PC-3 (cell line): Measurements from ENCODE around the gene ZC3H4. TPM values are rescaled to one million over a fixed set of nuclear protein-coding genes. Genes with fewer than 3 reads are reported as not detected.
A peak's percentile ranks its signal among the peaks of the same experiment; 100 is the strongest.
"Not testable (repeated sequence)": the region's sequence is repeated elsewhere in the genome, so short reads cannot be mapped to it uniquely, and the experiment has no call there.

Experiments used
- ATAC-seq: fragments of 200-7000 bp; cut with Tn5 transposase; 2 replicates; pipeline ENCODE4 v1.9.1; 2020; ENCODE audit warnings: mild to moderate bottlenecking, moderate library complexity
- BruUV-seq: library from RNA; stranded (reverse); fragments of 400-500 nt; replicated peaks from 2 replicates; lab custom pipeline; 2021; lab: Mats Ljungman, UMichigan
- CTCF ChIA-PET: fragments of 300-600 bp; sonication (Branson Sonifier 250); formaldehyde crosslinking; loops from one replicate; lab custom pipeline; 2022; ENCODE audit warnings: antibody characterized with exemption; lab: Charles Lee
- POLR2A ChIA-PET: fragments of 300-600 bp; sonication (Branson Sonifier 250); formaldehyde crosslinking; loops from one replicate; lab custom pipeline; 2022; ENCODE audit warnings: antibody characterized with exemption; ENCODE audit not compliant: unreplicated experiment; lab: Charles Lee
- DNase-seq: peaks from one replicate; pipeline ENCODE4 v3.0.0-alpha.2; 2015
- H2AFZ ChIP-seq: fragments of 300-600 bp; sonication (generic); 2 replicates; pipeline ENCODE4 v1.6.0; 2016; ENCODE audit warnings: antibody characterized with exemption, low read length
- H3F3A ChIP-seq: fragments of 300-600 bp; sonication (generic); one replicate; pipeline ENCODE4 v1.6.0; 2017; ENCODE audit warnings: antibody characterized with exemption, low read length, control low read depth, mild to moderate bottlenecking; ENCODE audit not compliant: unreplicated experiment
- H3K27ac ChIP-seq: fragments of 300-600 bp; sonication (generic); 2 replicates; pipeline ENCODE4 v1.5.1; 2016; ENCODE audit warnings: mild to moderate bottlenecking, low read length
- H3K27me3 ChIP-seq: fragments of 300-600 bp; sonication (generic); 2 replicates; pipeline ENCODE4 v1.6.1; 2016; ENCODE audit warnings: low read length, mixed read lengths
- H3K36me3 ChIP-seq: fragments of 300-600 bp; sonication (generic); 2 replicates; pipeline ENCODE4 v1.6.1; 2016; ENCODE audit warnings: low read depth, mixed run types, low read length, mixed read lengths
- H3K4me1 ChIP-seq: fragments of 300-600 bp; sonication (generic); 2 replicates; pipeline ENCODE4 v1.5.1; 2016; ENCODE audit warnings: low read length; ENCODE audit not compliant: insufficient read depth
- H3K4me2 ChIP-seq: fragments of 300-600 bp; sonication (generic); 2 replicates; pipeline ENCODE4 v1.6.0; 2016; ENCODE audit warnings: low read length
- H3K4me3 ChIP-seq: fragments of 300-600 bp; sonication (generic); 2 replicates; pipeline ENCODE4 v1.5.1; 2016; ENCODE audit warnings: mild to moderate bottlenecking, low read length, mixed read lengths
- H3K79me2 ChIP-seq: fragments of 300-600 bp; sonication (generic); 2 replicates; pipeline ENCODE4 v1.6.1; 2017; ENCODE audit warnings: low read length, mixed read lengths
- H3K9ac ChIP-seq: fragments of 300-600 bp; sonication (generic); 2 replicates; pipeline ENCODE4 v1.6.0; 2016; ENCODE audit warnings: mild to moderate bottlenecking, low read length
- H3K9me2 ChIP-seq: fragments of 300-600 bp; sonication (generic); replicated peaks from 2 replicates; pipeline ENCODE4 v1.6.1; 2016; ENCODE audit warnings: mixed run types, low read length, mixed read lengths
- H3K9me3 ChIP-seq: fragments of 300-600 bp; sonication (generic); 2 replicates; pipeline ENCODE4 v1.6.1; 2016; ENCODE audit warnings: low read length, mixed read lengths
- H4K20me1 ChIP-seq: fragments of 300-600 bp; sonication (generic); 2 replicates; pipeline ENCODE4 v1.6.1; 2016; ENCODE audit warnings: low read length, mixed read lengths
- CTCF ChIP-seq: fragments of 300-600 bp; sonication (generic); conservative IDR thresholded peaks from 2 replicates; pipeline ENCODE4 v1.5.1; 2017; ENCODE audit warnings: antibody characterized with exemption, low read depth, mild to moderate bottlenecking, low read length
- EZH2 ChIP-seq: fragments of 300-600 bp; sonication (generic); IDR thresholded peaks from one replicate; pipeline ENCODE4 v1.6.1; 2017; ENCODE audit warnings: antibody characterized with exemption, mild to moderate bottlenecking, low read length; ENCODE audit not compliant: unreplicated experiment
- EZH2phosphoT487 ChIP-seq: fragments of 300-600 bp; sonication (generic); IDR thresholded peaks from 2 replicates; pipeline ENCODE4 v1.6.1; 2018; ENCODE audit warnings: mild to moderate bottlenecking, antibody characterized with exemption, low read length, borderline replicate concordance
- intact Hi-C: fragments of 100-400 bp; cut with micrococcal nuclease; formaldehyde crosslinking; loops from 2 replicates; pipeline ENCODE4 v1.9.0; 2023
- total RNA-seq: library from RNA; depleted of rRNA; stranded (reverse); fragments of >200 nt; gene quantifications from 2 replicates; pipeline ENCODE4 v1.2.3, GENCODE V29; 2014

The ZC3H4 gene
- total RNA-seq, 1 experiment from 2014 or later, result 13.4 TPM

DNA sequence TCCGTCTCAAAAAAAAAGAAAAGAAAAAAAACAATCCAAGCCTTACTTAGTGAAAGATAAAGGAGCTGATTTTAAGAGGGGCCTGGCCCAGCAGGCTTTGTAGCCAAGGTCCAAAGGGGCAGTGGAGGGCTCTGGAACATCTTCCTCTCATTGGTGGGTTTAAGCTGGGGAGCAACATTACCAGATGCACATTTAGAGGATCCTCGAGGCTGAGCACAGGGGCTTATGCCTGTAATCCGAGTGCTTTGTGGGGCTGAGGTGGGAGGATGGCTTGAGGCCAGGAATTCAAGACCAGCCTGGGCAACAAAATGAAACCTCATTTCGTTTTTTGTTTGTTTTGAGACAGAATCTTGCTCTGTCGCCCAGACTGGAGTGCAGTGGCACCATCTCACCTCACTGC lies 57.2 kb downstream of the ZC3H4 start:
- Histone ChIP-seq H3K27ac (no peak overlapping the region), H3F3A (no peaks in the 10 kb centered on the region), H3K27me3 (no peaks in the 10 kb centered on the region), H3K4me2 (no peak overlapping the region), H2AFZ (no peak overlapping the region), H3K4me3 (no peak overlapping the region), H3K36me3 (no peaks in the 10 kb centered on the region), H3K9me2 (no peaks in the 10 kb centered on the region), H4K20me1 (no peaks in the 10 kb centered on the region), H3K9me3 (no peaks in the 10 kb centered on the region), H3K4me1 (no peaks in the 10 kb centered on the region), H3K79me2 (no peaks in the 10 kb centered on the region), H3K9ac (no peak overlapping the region)
- POLR2A ChIA-PET, result no interaction called here
- CTCF ChIA-PET, result no interaction called here
- TF ChIP-seq EZH2phosphoT487 (no peak), EZH2 (no peak), CTCF (no peak)
- DNase-seq (no peak), ATAC-seq (no peak)
- intact Hi-C loops, result no loop called here
- BruUV-seq, result no TSS peak

DNA sequence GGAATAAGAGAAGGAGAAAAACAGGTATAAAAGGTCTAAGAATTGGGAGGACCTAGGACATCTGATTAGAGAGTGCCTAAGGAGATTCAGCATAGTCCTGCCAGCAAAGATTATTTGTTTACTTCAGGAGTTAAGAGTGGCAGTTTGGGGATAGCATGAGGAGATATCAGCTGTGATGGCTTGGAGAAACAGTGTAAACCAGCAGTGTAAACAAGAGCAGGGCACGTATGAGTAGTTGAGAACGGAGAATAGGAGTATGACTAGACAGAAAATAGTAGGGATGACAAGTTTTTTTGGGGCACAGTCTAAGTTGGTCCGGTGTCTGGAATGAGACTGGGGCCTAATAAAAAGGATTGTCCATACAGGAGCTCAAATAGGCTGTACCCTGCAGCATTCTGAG lies 63.0 kb downstream of the ZC3H4 start:
- H3K4me1 ChIP-seq, BruUV-seq, H3K9ac ChIP-seq, H3K27ac ChIP-seq, H3K79me2 ChIP-seq, H3K4me3 ChIP-seq, H3K9me3 ChIP-seq, H4K20me1 ChIP-seq, H3K36me3 ChIP-seq, H2AFZ ChIP-seq, H3K27me3 ChIP-seq, POLR2A ChIA-PET, ATAC-seq, H3F3A ChIP-seq, CTCF ChIA-PET, H3K4me2 ChIP-seq, intact Hi-C loops, H3K9me2 ChIP-seq, DNase-seq: not testable (repeated sequence)

- ChIA-PET CTCF (no interaction called here), POLR2A (no interaction called here)
- H3K27ac ChIP-seq, result no peak overlapping the region
- H3K36me3 ChIP-seq, result no peaks in the 10 kb centered on the region
- intact Hi-C loops, result no loop called here
- peak overlapping the region; percentile 82 for H3K4me3 ChIP-seq
- H3K9me2 ChIP-seq, result no peaks in the 10 kb centered on the region
- no peaks in the 10 kb centered on the region for H4K20me1 ChIP-seq
- H3F3A ChIP-seq, result no peaks in the 10 kb centered on the region
- H3K27me3 ChIP-seq, result no peaks in the 10 kb centered on the region
- H3K9ac ChIP-seq, result no peak overlapping the region
- DNase-seq (peak; percentile 6), ATAC-seq (no peak)
- peaks cover 5% of the 10 kb centered on the region; the same call in 1 of the 2 replicates for H3K4me1 ChIP-seq
- H3K9me3 ChIP-seq, result no peaks in the 10 kb centered on the region
- peak overlapping the region; percentile 44 for H3K4me2 ChIP-seq
- H2AFZ ChIP-seq, result peak overlapping the region; percentile 26; the same call in 1 of the 2 replicates
- no TSS peak for BruUV-seq
- TF ChIP-seq EZH2phosphoT487, result no peak
- no peak for TF ChIP-seq EZH2
- no peak for TF ChIP-seq CTCF
- peaks cover 6% of the 10 kb centered on the region; the same call in 1 of the 2 replicates for H3K79me2 ChIP-seq
These were observed 64.3 kb downstream of the ZC3H4 start for GRCh38 chr19:47049307-47049700.
